GM13976 (cell line): ENCODE results near the gene CYFIP2.

Source experiments
- DNase-seq: peaks from one replicate; pipeline ENCODE4 v3.0.0; 2012; ENCODE audit warnings: low spot score
- in situ Hi-C: fragments of 300-500 bp; cut with MboI; formaldehyde crosslinking; loops from one replicate; pipeline ENCODE4 v1.12.0; 2022; ENCODE audit warnings: low sequenced_read_pairs, mixed read lengths, inconsistent platforms; ENCODE audit not compliant: unreplicated experiment
- TF ChIP-seq, protein P1 (sequence below): IDR thresholded peaks from 2 replicates; pipeline ENCODE4 v1.5.1; 2012; ENCODE audit warnings: borderline replicate concordance, mild to moderate bottlenecking; ENCODE audit not compliant: insufficient read depth; ENCODE audit errors: extremely low read depth, missing control alignments, control extremely low read depth

CYFIP2 gene

GRCh38 chr5:157265714-157266285, at the start of gene CYFIP2:
Gene CYFIP2, plus strand, starts transcription at chr5:157266123. Its CDS starts 19,239 bp downstream, at chr5:157285362.
- TF ChIP-seq, protein P1, sequence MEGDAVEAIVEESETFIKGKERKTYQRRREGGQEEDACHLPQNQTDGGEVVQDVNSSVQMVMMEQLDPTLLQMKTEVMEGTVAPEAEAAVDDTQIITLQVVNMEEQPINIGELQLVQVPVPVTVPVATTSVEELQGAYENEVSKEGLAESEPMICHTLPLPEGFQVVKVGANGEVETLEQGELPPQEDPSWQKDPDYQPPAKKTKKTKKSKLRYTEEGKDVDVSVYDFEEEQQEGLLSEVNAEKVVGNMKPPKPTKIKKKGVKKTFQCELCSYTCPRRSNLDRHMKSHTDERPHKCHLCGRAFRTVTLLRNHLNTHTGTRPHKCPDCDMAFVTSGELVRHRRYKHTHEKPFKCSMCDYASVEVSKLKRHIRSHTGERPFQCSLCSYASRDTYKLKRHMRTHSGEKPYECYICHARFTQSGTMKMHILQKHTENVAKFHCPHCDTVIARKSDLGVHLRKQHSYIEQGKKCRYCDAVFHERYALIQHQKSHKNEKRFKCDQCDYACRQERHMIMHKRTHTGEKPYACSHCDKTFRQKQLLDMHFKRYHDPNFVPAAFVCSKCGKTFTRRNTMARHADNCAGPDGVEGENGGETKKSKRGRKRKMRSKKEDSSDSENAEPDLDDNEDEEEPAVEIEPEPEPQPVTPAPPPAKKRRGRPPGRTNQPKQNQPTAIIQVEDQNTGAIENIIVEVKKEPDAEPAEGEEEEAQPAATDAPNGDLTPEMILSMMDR, result no peak
- in situ Hi-C loops, result no loop called here
- peak; percentile 93 for DNase-seq

- TF ChIP-seq, protein P1, result no peak
- in situ Hi-C loops, result no loop called here
- no peak for DNase-seq
Observed at GRCh38 chr5:157216391-157217142, 49.4 kb upstream of the CYFIP2 start.

- in situ Hi-C loops, result no loop called here
Observed at GRCh38 chr5:157217289-157218024, 48.5 kb upstream of the CYFIP2 start.

DNA sequence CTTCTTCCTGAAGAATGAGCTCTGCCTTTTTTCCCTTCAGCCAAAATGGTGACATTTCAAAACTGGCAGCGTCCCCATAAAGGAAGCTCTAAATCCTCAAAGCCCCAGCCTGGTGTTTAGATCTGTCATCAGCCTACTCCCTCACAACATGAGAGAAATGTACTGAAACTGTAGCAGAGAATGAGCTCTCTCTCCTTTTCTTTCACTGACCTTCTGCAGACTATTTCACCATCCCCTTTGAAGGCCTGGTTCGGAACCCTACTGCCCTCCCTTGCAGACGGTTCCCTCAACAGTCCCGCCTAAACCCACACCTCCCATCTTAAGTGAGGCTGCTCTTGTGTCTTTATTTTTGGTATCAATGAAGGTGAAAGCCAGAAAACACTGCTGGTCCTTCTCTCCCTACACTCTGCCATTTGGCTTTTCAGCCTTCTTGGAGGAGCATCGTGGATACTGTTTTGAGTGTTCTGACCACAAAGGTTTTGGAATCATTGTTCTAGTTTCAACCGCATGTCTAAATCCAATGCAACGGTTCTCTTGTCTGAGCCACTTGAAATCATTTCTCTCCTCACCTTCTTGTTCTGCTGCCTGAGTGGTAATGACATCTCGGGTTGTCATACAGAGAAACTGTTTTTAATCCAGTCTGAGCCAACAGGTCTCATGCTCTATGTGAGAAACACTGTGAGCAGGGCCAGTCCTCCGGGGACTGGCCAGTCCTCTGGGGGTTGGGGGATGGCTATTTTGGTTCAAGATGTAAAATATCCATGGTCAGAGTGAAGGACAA, 46.2 kb upstream of the CYFIP2 start:
- TF ChIP-seq, protein P1, result no peak
- in situ Hi-C loops, result no loop called here
- peak; percentile 33 for DNase-seq

More at GRCh38 chr5:157217289-157218024, 48.5 kb upstream of the CYFIP2 start:
- TF ChIP-seq, protein P1, result no peak
- no peak for DNase-seq

GRCh38 chr5:157221959-157222358, 44.0 kb upstream of the CYFIP2 start:
- in situ Hi-C loops, result no loop called here
- TF ChIP-seq, protein P1, result no peak
- DNase-seq, result no peak

GRCh38 chr5:157222506-157223230, 43.3 kb upstream of the CYFIP2 start:
- DNase-seq, result no peak
- TF ChIP-seq, protein P1, result no peak
- in situ Hi-C loops, result no loop called here
